Cerebellar cortex (tissue), 1 donor: ENCODE results near the gene TP53I13.
A peak's percentile ranks its signal among the peaks of the same experiment; 100 is the strongest.
"Not testable (repeated sequence)": the region's sequence is repeated elsewhere in the genome, so short reads cannot be mapped to it uniquely, and the experiment has no call there.

Source experiments
- DNase-seq: peaks from one replicate; pipeline ENCODE4 v3.0.0-alpha.2; 2015; ENCODE audit warnings: low spot score

Gene TP53I13

GRCh38 chr17:29568331-29569244, at the start of gene TP53I13:
Gene TP53I13 (plus strand): TSS chr17:29568701. CDS start chr17:29568759, 58 bp downstream.
- peak; percentile 63 for DNase-seq

- DNase-seq = no peak
Observed at GRCh38 chr17:29524692-29525091, 43.8 kb upstream of the TP53I13 start.

GRCh38 chr17:29526322-29526721, 42.2 kb upstream of the TP53I13 start:
- no peak for DNase-seq

GRCh38 chr17:29533976-29534375, 34.5 kb upstream of the TP53I13 start:
- no peak for DNase-seq

- no peak for DNase-seq
Observed at GRCh38 chr17:29544066-29544465, 24.4 kb upstream of the TP53I13 start.

- no peak for DNase-seq
Observed at GRCh38 chr17:29546085-29546484, 22.4 kb upstream of the TP53I13 start.

- no peak for DNase-seq
Observed at GRCh38 chr17:29546830-29547229, 21.7 kb upstream of the TP53I13 start.

GRCh38 chr17:29549177-29549923, 19.2 kb upstream of the TP53I13 start:
- DNase-seq = no peak

- DNase-seq = no peak
Observed at GRCh38 chr17:29555840-29556239, 12.7 kb upstream of the TP53I13 start.

- no peak for DNase-seq
Observed at GRCh38 chr17:29557085-29557738, 11.3 kb upstream of the TP53I13 start.

- no peak for DNase-seq
Observed at GRCh38 chr17:29557739-29558116, 10.8 kb upstream of the TP53I13 start.

- DNase-seq = not testable (repeated sequence)
Observed at GRCh38 chr17:29558139-29558538, 10.4 kb upstream of the TP53I13 start.

GRCh38 chr17:29559640-29560039, 8.9 kb upstream of the TP53I13 start:
- DNase-seq = no peak

- no peak for DNase-seq
Observed at GRCh38 chr17:29560316-29560715, 8.2 kb upstream of the TP53I13 start.

- no peak for DNase-seq
Observed at GRCh38 chr17:29561554-29562517, 6.7 kb upstream of the TP53I13 start.

GRCh38 chr17:29562615-29563014, 5.9 kb upstream of the TP53I13 start:
- no peak for DNase-seq

GRCh38 chr17:29563816-29564215, 4.7 kb upstream of the TP53I13 start:
- DNase-seq = no peak

GRCh38 chr17:29565643-29566472, 2.6 kb upstream of the TP53I13 start:
- DNase-seq = no peak

GRCh38 chr17:29566473-29567303, 1.8 kb upstream of the TP53I13 start, which contains the start of gene ABHD15:
Gene ABHD15 (minus strand): TSS chr17:29567037. CDS start chr17:29566966, 71 bp downstream.
- DNase-seq = no peak

- DNase-seq = no peak
Observed at GRCh38 chr17:29567304-29567553, 1.3 kb upstream of the TP53I13 start.
